ENCODE measurements around the gene ZNF254.

- TF ChIP-seq CTCF (conservative IDR thresholded peaks at IDR 0.05; ENCODE audit: low read depth, low read length) (no peak), CEBPB (IDR thresholded peaks at IDR 0.05; ENCODE audit: low read depth, low read length) (no peak), POLR2A (IDR thresholded peaks at IDR 0.05; ENCODE audit: low read depth, low read length) (no peak), RAD21 (IDR thresholded peaks at IDR 0.05; ENCODE audit: low read length) (no peak), RFX5 (IDR thresholded peaks at IDR 0.05; ENCODE audit: low read depth, low read length) (no peak), MXI1 (IDR thresholded peaks at IDR 0.05; ENCODE audit: borderline replicate concordance, low read depth, low read length) (no peak), BHLHE40 (IDR thresholded peaks at IDR 0.05; ENCODE audit: low read depth, low read length) (no peak)
Observed at GRCh38 chr19:24055548-24055947, 31.4 kb upstream of the ZNF254 start.

All from IMR-90 (cell line).